ENCODE results near the gene EDN2. TPM values are rescaled to one million over a fixed set of nuclear protein-coding genes. Genes with fewer than 3 reads are reported as not detected.

EDN2 gene
- total and polyA plus RNA-seq, 2 donors (not counting 1 experiment from before 2014, with no cell fraction given) = not detected

- intact Hi-C loops (cut with micrococcal nuclease) = no loop called here
- WGBS (ENCODE audit: insufficient coverage) = 89% methylated on average over 19 of the region's 20 CpGs
These were observed 17.1 kb upstream of the EDN2 start for GRCh38 chr1:41501581-41501980.

GRCh38 chr1:41500781-41501518 is 16.5 kb upstream of the EDN2 start:
- H3K4me2 ChIP-seq (replicated peaks; ENCODE audit: low read depth, low read length, poor library complexity, severe bottlenecking) = no peak overlapping the region
- H3K4me3 ChIP-seq (ENCODE audit: control extremely low read depth in 1 of 5, extremely low read depth in 1 of 5, insufficient read depth in 1 of 5, low read depth in 2 of 5, low read length in 4 of 5) = no peak overlapping the region
- Mint-ChIP-seq H3K27ac (no peak overlapping the region), H3K9me3 (ENCODE audit: insufficient read depth) (no peaks in the 10 kb centered on the region), H3K27me3 (peaks cover 11% of the 10 kb centered on the region), H3K4me1 (peaks cover 3% of the 10 kb centered on the region), H3K4me3 (no peak overlapping the region)
- H3K4me1 ChIP-seq (ENCODE audit: control insufficient read depth in 2 of 2, insufficient read depth in 2 of 2, low read length in 2 of 2) = peaks cover 1 to 5% of the 10 kb centered on the region in 2 donors
- DNase-seq (no peak), ATAC-seq (ENCODE audit: low read depth) (no peak)
- no peak overlapping the region for H2AFZ ChIP-seq (ENCODE audit: insufficient read depth, low read depth, low read length, poor library complexity, severe bottlenecking)
- ChIA-PET POLR2A (no interaction called here), CTCF (interaction anchor here (1.2 kb wide), 1 partner anchor 15 kb away, joined by 3 read pairs; no protein-coding TSS in a partner anchor)
- H3K27me3 ChIP-seq (replicated peaks in 1 of 4; ENCODE audit: control extremely low read depth in 1 of 4, control insufficient read depth in 3 of 4, insufficient read depth in 4 of 4, low read length in 3 of 4) = peaks cover 0 to 6% (median 2%) of the 10 kb centered on the region in 4 experiments
- H3K27ac ChIP-seq (ENCODE audit: low read length in 2 of 2) = no peak overlapping the region
- intact Hi-C loops (cut with micrococcal nuclease) = no loop called here
- TF ChIP-seq EZH2 (IDR thresholded peaks at IDR 0.05; ENCODE audit: borderline replicate concordance, insufficient read depth, low read depth, low read length, poor library complexity, severe bottlenecking) = no peak
- TF ChIP-seq, protein P1, sequence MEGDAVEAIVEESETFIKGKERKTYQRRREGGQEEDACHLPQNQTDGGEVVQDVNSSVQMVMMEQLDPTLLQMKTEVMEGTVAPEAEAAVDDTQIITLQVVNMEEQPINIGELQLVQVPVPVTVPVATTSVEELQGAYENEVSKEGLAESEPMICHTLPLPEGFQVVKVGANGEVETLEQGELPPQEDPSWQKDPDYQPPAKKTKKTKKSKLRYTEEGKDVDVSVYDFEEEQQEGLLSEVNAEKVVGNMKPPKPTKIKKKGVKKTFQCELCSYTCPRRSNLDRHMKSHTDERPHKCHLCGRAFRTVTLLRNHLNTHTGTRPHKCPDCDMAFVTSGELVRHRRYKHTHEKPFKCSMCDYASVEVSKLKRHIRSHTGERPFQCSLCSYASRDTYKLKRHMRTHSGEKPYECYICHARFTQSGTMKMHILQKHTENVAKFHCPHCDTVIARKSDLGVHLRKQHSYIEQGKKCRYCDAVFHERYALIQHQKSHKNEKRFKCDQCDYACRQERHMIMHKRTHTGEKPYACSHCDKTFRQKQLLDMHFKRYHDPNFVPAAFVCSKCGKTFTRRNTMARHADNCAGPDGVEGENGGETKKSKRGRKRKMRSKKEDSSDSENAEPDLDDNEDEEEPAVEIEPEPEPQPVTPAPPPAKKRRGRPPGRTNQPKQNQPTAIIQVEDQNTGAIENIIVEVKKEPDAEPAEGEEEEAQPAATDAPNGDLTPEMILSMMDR (IDR thresholded peaks at IDR 0.05) = no peak
- H4K20me1 ChIP-seq (ENCODE audit: control insufficient read depth, insufficient read depth, low read length, poor library complexity, severe bottlenecking) = no peaks in the 10 kb centered on the region
- no peaks in the 10 kb centered on the region for H3K36me3 ChIP-seq (replicated peaks in 1 of 2; ENCODE audit: control extremely low read depth in 1 of 2, control insufficient read depth in 1 of 2, extremely low read depth in 1 of 2, insufficient read depth in 2 of 2, low read length in 1 of 2)
- H3K79me2 ChIP-seq (ENCODE audit: control insufficient read depth, insufficient read depth, low read length) = no peaks in the 10 kb centered on the region
- no peak overlapping the region for H3K9ac ChIP-seq (ENCODE audit: low read length)
- no peaks in the 10 kb centered on the region for H3K9me3 ChIP-seq (ENCODE audit: control extremely low read depth in 1 of 3, control insufficient read depth in 2 of 3, insufficient read depth in 1 of 3, low read length in 2 of 3)
- 95% methylated on average over 6 of the region's 7 CpGs for WGBS (ENCODE audit: insufficient coverage)

More at GRCh38 chr1:41501581-41501980, 17.1 kb upstream of the EDN2 start:
- H2AFZ ChIP-seq (ENCODE audit: insufficient read depth, low read depth, low read length, poor library complexity, severe bottlenecking) = no peak overlapping the region
- H3K79me2 ChIP-seq (ENCODE audit: control insufficient read depth, insufficient read depth, low read length) = no peaks in the 10 kb centered on the region
- ChIA-PET POLR2A (no interaction called here), CTCF (interaction anchor here (1.2 kb wide), 1 partner anchor 14 kb away, joined by 3 read pairs; no protein-coding TSS in a partner anchor)
- no peaks in the 10 kb centered on the region for H3K4me1 ChIP-seq (ENCODE audit: control insufficient read depth in 2 of 2, insufficient read depth in 2 of 2, low read length in 2 of 2)
- TF ChIP-seq EZH2 (IDR thresholded peaks at IDR 0.05; ENCODE audit: borderline replicate concordance, insufficient read depth, low read depth, low read length, poor library complexity, severe bottlenecking) = no peak
- TF ChIP-seq, protein P1 (IDR thresholded peaks at IDR 0.05) = no peak
- no peaks in the 10 kb centered on the region for H3K9me3 ChIP-seq (ENCODE audit: control extremely low read depth in 1 of 3, control insufficient read depth in 2 of 3, insufficient read depth in 1 of 3, low read length in 2 of 3)
- peaks cover 0 to 3% (median under 1%) of the 10 kb centered on the region in 4 experiments for H3K27me3 ChIP-seq (replicated peaks in 1 of 4; ENCODE audit: control extremely low read depth in 1 of 4, control insufficient read depth in 3 of 4, insufficient read depth in 4 of 4, low read length in 3 of 4)
- peaks cover 11% of the 10 kb centered on the region for H3K27me3 Mint-ChIP-seq
- H3K9me3 Mint-ChIP-seq (ENCODE audit: insufficient read depth) = no peaks in the 10 kb centered on the region
- H3K9ac ChIP-seq (ENCODE audit: low read length) = no peak overlapping the region
- no peak overlapping the region for H3K4me2 ChIP-seq (replicated peaks; ENCODE audit: low read depth, low read length, poor library complexity, severe bottlenecking)
- ATAC-seq (ENCODE audit: low read depth) = no peak
- no peak overlapping the region for H3K27ac ChIP-seq (ENCODE audit: low read length in 2 of 2)
- no peak overlapping the region for H3K27ac Mint-ChIP-seq
- H3K4me1 Mint-ChIP-seq = peaks cover 3% of the 10 kb centered on the region
- no peak overlapping the region for H3K4me3 Mint-ChIP-seq
- H3K4me3 ChIP-seq (ENCODE audit: control extremely low read depth in 1 of 5, extremely low read depth in 1 of 5, insufficient read depth in 1 of 5, low read depth in 2 of 5, low read length in 4 of 5) = no peak overlapping the region
- no peaks in the 10 kb centered on the region for H3K36me3 ChIP-seq (replicated peaks in 1 of 2; ENCODE audit: control extremely low read depth in 1 of 2, control insufficient read depth in 1 of 2, extremely low read depth in 1 of 2, insufficient read depth in 2 of 2, low read length in 1 of 2)
- H4K20me1 ChIP-seq (ENCODE audit: control insufficient read depth, insufficient read depth, low read length, poor library complexity, severe bottlenecking) = no peaks in the 10 kb centered on the region
- no peak for DNase-seq

Measured in B cell (primary cell).